Astrocyte (in vitro differentiated cells and primary cell): ENCODE measurements around the gene ARSA. TPM values are rescaled to one million over a fixed set of nuclear protein-coding genes. Genes with fewer than 3 reads are reported as not detected.
A peak's percentile ranks its signal among the peaks of the same experiment; 100 is the strongest.
"Not testable (repeated sequence)": the region's sequence is repeated elsewhere in the genome, so short reads cannot be mapped to it uniquely, and the experiment has no call there.

Source experiments
- DNase-seq: peaks from one replicate; pipeline ENCODE4 v3.0.0-alpha.2; 2010; ENCODE audit warnings: low read depth
- FAIRE-seq: peaks from 2 replicates; lab custom pipeline; 2011; peaks lifted over from hg19 to GRCh38; lab: Jason Lieb, UNC
- H2AFZ ChIP-seq: 2 replicates; pipeline ENCODE4 v1.6.0; 2012; ENCODE audit warnings: low read depth, low read length, inconsistent platforms
- H3K27ac ChIP-seq: 2 replicates; pipeline ENCODE4 v1.5.1; 2011; ENCODE audit warnings: low read depth, low read length, inconsistent platforms
- H3K27me3 ChIP-seq: 2 replicates; pipeline ENCODE4 v1.6.0; 2011; ENCODE audit warnings: low read length, inconsistent platforms; ENCODE audit not compliant: insufficient read depth
- H3K36me3 ChIP-seq: 2 replicates; pipeline ENCODE4 v1.5.1; 2011; ENCODE audit warnings: low read length, inconsistent platforms; ENCODE audit not compliant: insufficient read depth
- H3K4me1 ChIP-seq: 2 replicates; pipeline ENCODE4 v1.5.1; 2011; ENCODE audit warnings: low read length, inconsistent platforms; ENCODE audit not compliant: insufficient read depth
- H3K4me2 ChIP-seq: 2 replicates; pipeline ENCODE4 v1.6.0; 2012; ENCODE audit warnings: low read length, inconsistent platforms
- H3K4me3 ChIP-seq: 2 replicates; pipeline ENCODE4 v1.5.1; 2011; ENCODE audit warnings: low read depth, mild to moderate bottlenecking, low read length, inconsistent platforms; ENCODE audit not compliant: insufficient read depth
- H3K79me2 ChIP-seq: 2 replicates; pipeline ENCODE4 v1.6.0; 2012; ENCODE audit warnings: mild to moderate bottlenecking, low read length, inconsistent platforms; ENCODE audit not compliant: insufficient read depth
- H3K9ac ChIP-seq: 2 replicates; pipeline ENCODE4 v1.6.0; 2012; ENCODE audit warnings: mild to moderate bottlenecking, low read length, inconsistent platforms
- H3K9me3 ChIP-seq: 2 replicates; pipeline ENCODE4 v1.5.1; 2012; ENCODE audit warnings: low read depth, mild to moderate bottlenecking, low read length, inconsistent platforms; ENCODE audit not compliant: insufficient read depth
- H4K20me1 ChIP-seq: 2 replicates; pipeline ENCODE4 v1.6.0; 2012; ENCODE audit warnings: low read length, inconsistent platforms; ENCODE audit not compliant: insufficient read depth
- H3K27ac Mint-ChIP-seq: one replicate; pipeline ENCODE4 v1.8.0; 2021; ENCODE audit warnings: mild to moderate bottlenecking, mixed read lengths; ENCODE audit not compliant: unreplicated experiment
- H3K27me3 Mint-ChIP-seq: one replicate; pipeline ENCODE4 v1.8.0; 2021; ENCODE audit warnings: low read depth, mixed read lengths; ENCODE audit not compliant: unreplicated experiment
- H3K36me3 Mint-ChIP-seq: one replicate; pipeline ENCODE4 v1.8.0; 2021; ENCODE audit warnings: low read depth, mixed read lengths; ENCODE audit not compliant: unreplicated experiment
- H3K4me1 Mint-ChIP-seq: one replicate; pipeline ENCODE4 v1.8.0; 2021; ENCODE audit warnings: low read depth, mixed read lengths; ENCODE audit not compliant: unreplicated experiment
- H3K4me3 Mint-ChIP-seq: one replicate; pipeline ENCODE4 v1.8.0; 2021; ENCODE audit warnings: mild to moderate bottlenecking, moderate library complexity, mixed read lengths; ENCODE audit not compliant: unreplicated experiment
- H3K9me3 Mint-ChIP-seq: one replicate; pipeline ENCODE4 v1.8.0; 2021; ENCODE audit warnings: mild to moderate bottlenecking, mixed read lengths; ENCODE audit not compliant: unreplicated experiment
- EZH2 ChIP-seq: IDR thresholded peaks from 2 replicates; pipeline ENCODE4 v1.6.1; 2012; ENCODE audit warnings: mild to moderate bottlenecking, low read length, inconsistent platforms; ENCODE audit not compliant: insufficient read depth
- total RNA-seq: library from RNA; stranded (reverse); gene quantifications from 2 replicates; pipeline ENCODE4 v1.2.1, GENCODE V29; 2021
- TF ChIP-seq, protein P1 (sequence below): IDR thresholded peaks from 2 replicates; pipeline ENCODE4 v1.5.1; 2011; ENCODE audit warnings: low read depth, mild to moderate bottlenecking, inconsistent platforms, low read length, moderate library complexity; ENCODE audit not compliant: insufficient read depth

The ARSA gene
- total RNA-seq, 1 donor from 2014 or later, result 25.5 TPM

GRCh38 chr22:50656122-50657070 is 28.4 kb upstream of the ARSA start:
- peaks cover 11% of the 10 kb centered on the region for H3K9me3 Mint-ChIP-seq
- no peak overlapping the region for H3K9ac ChIP-seq
- no peaks in the 10 kb centered on the region for H3K27me3 ChIP-seq
- peaks cover 10% of the 10 kb centered on the region for H3K27me3 Mint-ChIP-seq
- no peaks in the 10 kb centered on the region for H4K20me1 ChIP-seq
- H3K4me1 ChIP-seq, result peaks cover 9% of the 10 kb centered on the region
- peak overlapping the region; percentile 57 for H3K4me2 ChIP-seq
- H3K36me3 ChIP-seq, result no peaks in the 10 kb centered on the region
- DNase-seq (peak; percentile 31), FAIRE-seq (no peak)
- peak overlapping the region; percentile 70 for H3K4me3 Mint-ChIP-seq
- H3K4me3 ChIP-seq, result no peak overlapping the region
- H3K27ac Mint-ChIP-seq, result peak overlapping the region; percentile 87
- H3K27ac ChIP-seq, result peak overlapping the region; percentile 19
- no peaks in the 10 kb centered on the region for H3K79me2 ChIP-seq
- TF ChIP-seq EZH2, result no peak
- TF ChIP-seq, protein P1, sequence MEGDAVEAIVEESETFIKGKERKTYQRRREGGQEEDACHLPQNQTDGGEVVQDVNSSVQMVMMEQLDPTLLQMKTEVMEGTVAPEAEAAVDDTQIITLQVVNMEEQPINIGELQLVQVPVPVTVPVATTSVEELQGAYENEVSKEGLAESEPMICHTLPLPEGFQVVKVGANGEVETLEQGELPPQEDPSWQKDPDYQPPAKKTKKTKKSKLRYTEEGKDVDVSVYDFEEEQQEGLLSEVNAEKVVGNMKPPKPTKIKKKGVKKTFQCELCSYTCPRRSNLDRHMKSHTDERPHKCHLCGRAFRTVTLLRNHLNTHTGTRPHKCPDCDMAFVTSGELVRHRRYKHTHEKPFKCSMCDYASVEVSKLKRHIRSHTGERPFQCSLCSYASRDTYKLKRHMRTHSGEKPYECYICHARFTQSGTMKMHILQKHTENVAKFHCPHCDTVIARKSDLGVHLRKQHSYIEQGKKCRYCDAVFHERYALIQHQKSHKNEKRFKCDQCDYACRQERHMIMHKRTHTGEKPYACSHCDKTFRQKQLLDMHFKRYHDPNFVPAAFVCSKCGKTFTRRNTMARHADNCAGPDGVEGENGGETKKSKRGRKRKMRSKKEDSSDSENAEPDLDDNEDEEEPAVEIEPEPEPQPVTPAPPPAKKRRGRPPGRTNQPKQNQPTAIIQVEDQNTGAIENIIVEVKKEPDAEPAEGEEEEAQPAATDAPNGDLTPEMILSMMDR, result no peak
- no peaks in the 10 kb centered on the region for H3K9me3 ChIP-seq
- H3K36me3 Mint-ChIP-seq, result peaks cover 1% of the 10 kb centered on the region
- peaks cover 18% of the 10 kb centered on the region for H3K4me1 Mint-ChIP-seq
- H2AFZ ChIP-seq, result peak overlapping the region; percentile 62

- peaks cover 10% of the 10 kb centered on the region for H3K27me3 Mint-ChIP-seq
- H3K4me3 Mint-ChIP-seq, H3K36me3 ChIP-seq, H3K9ac ChIP-seq, H3K79me2 ChIP-seq, H3K4me2 ChIP-seq, H3K9me3 ChIP-seq, H2AFZ ChIP-seq, H3K36me3 Mint-ChIP-seq, DNase-seq, H3K27ac Mint-ChIP-seq, FAIRE-seq, H3K27me3 ChIP-seq, H4K20me1 ChIP-seq, H3K4me3 ChIP-seq, H3K27ac ChIP-seq, H3K4me1 ChIP-seq: not testable (repeated sequence)
- H3K9me3 Mint-ChIP-seq, result peaks cover 11% of the 10 kb centered on the region
- peaks cover 16% of the 10 kb centered on the region for H3K4me1 Mint-ChIP-seq
These were observed 26.7 kb upstream of the ARSA start for GRCh38 chr22:50654664-50655063.

DNA sequence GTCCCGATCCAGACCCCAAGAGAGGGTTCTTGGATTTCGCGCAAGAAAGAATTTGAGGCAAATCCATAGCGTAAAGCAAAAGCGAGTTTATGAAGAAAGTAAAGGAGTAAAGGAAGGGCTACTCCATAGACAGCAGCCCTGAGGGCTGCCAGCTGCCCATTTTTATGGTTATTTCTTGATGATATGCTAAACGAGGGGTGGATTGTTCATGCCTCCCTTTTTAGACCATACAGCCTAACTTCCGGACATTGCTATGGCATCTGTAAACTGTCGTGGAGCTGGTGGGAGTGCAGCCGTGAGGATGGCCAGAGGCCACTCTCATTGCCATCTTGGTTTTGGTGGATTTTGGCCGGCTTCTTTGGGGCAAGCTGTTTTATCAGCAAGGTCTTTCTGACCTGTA is 25.3 kb upstream of the ARSA start:
- H2AFZ ChIP-seq, result no peak overlapping the region
- H3K79me2 ChIP-seq, result no peaks in the 10 kb centered on the region
- H3K27me3 Mint-ChIP-seq, result peaks cover 10% of the 10 kb centered on the region
- peaks cover 9% of the 10 kb centered on the region for H3K4me1 ChIP-seq
- H3K4me3 ChIP-seq, result no peak overlapping the region
- TF ChIP-seq, protein P1, result no peak
- TF ChIP-seq EZH2, result no peak
- FAIRE-seq, result no peak
- peaks cover 11% of the 10 kb centered on the region for H3K9me3 Mint-ChIP-seq
- no peaks in the 10 kb centered on the region for H3K9me3 ChIP-seq
- H3K36me3 Mint-ChIP-seq, result peaks cover 1% of the 10 kb centered on the region
- DNase-seq, result no peak
- no peaks in the 10 kb centered on the region for H3K27me3 ChIP-seq
- peak overlapping the region; percentile 7 for H3K27ac Mint-ChIP-seq
- no peaks in the 10 kb centered on the region for H4K20me1 ChIP-seq
- H3K4me1 Mint-ChIP-seq, result peaks cover 14% of the 10 kb centered on the region
- H3K27ac ChIP-seq, result no peak overlapping the region
- no peak overlapping the region for H3K9ac ChIP-seq
- no peak overlapping the region for H3K4me3 Mint-ChIP-seq
- H3K4me2 ChIP-seq, result no peak overlapping the region
- no peaks in the 10 kb centered on the region for H3K36me3 ChIP-seq

GRCh38 chr22:50643821-50644101 is 15.8 kb upstream of the ARSA start:
- not testable (repeated sequence) for H3K9me3 ChIP-seq, H3K27ac ChIP-seq, H3K79me2 ChIP-seq, DNase-seq, H3K4me1 Mint-ChIP-seq, H3K27ac Mint-ChIP-seq, H3K36me3 Mint-ChIP-seq, H3K9me3 Mint-ChIP-seq, H3K4me1 ChIP-seq, H3K9ac ChIP-seq, H4K20me1 ChIP-seq, H3K4me3 ChIP-seq, H3K4me3 Mint-ChIP-seq, H3K4me2 ChIP-seq, H3K36me3 ChIP-seq, H2AFZ ChIP-seq
- peaks cover 13% of the 10 kb centered on the region for H3K27me3 Mint-ChIP-seq
- peaks cover 25% of the 10 kb centered on the region for H3K27me3 ChIP-seq
- FAIRE-seq, result peak; percentile 34
